Measurements from ENCODE around the gene HMCN2.
A peak's percentile ranks its signal among the peaks of the same experiment; 100 is the strongest.

The HMCN2 gene

DNA sequence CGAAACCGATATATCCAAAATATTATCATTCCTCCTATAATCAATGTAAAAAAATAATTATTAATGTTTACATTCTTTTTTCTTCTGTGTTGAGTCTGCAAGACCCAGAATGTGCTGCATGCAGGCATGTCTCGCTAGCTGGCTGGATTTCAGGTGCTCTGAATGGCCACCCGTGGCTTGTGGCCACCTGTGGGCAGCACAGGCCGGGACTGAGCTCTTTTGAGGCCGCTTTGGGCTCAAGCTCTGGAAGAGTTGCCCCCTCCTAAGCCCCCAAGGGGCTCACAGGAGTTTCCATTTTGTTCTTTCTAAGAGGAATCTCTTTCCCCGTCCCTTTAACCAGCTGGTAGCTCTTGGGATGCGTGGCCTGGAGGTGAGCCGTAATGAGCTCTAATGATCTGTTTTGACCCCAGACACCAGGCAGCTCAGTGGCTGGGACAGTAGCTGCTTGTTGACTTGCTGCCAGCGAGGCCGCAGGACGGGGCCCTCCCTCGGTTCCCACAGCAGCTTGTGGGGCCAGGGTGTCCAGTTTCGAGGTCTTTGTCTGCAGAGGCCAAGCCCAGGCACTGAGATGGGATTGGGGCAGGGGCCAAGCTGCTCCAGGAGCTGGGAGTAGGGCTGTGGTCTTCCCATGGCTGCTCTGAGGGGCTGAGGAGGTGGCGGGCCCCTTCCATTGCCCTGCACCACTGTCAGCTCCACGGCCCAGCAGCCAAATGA is 200.0 kb downstream of the HMCN2 start:
- Histone ChIP-seq H3K36me3 (ENCODE audit: control insufficient read depth, insufficient read depth, low read length) (peaks cover 24% of the 10 kb centered on the region), H3K27me3 (ENCODE audit: control insufficient read depth, insufficient read depth, low read length) (no peaks in the 10 kb centered on the region), H3K4me3 (ENCODE audit: low read depth, low read length) (no peak overlapping the region), H3K27ac (ENCODE audit: low read depth, low read length) (no peak overlapping the region), H3K9me3 (ENCODE audit: control insufficient read depth, insufficient read depth, low read length) (no peaks in the 10 kb centered on the region), H3K4me1 (ENCODE audit: control insufficient read depth, insufficient read depth, low read length) (peaks cover 4% of the 10 kb centered on the region; the same call in 1 of the 2 replicates), H3K9ac (ENCODE audit: low read depth, low read length) (no peak overlapping the region)

DNA sequence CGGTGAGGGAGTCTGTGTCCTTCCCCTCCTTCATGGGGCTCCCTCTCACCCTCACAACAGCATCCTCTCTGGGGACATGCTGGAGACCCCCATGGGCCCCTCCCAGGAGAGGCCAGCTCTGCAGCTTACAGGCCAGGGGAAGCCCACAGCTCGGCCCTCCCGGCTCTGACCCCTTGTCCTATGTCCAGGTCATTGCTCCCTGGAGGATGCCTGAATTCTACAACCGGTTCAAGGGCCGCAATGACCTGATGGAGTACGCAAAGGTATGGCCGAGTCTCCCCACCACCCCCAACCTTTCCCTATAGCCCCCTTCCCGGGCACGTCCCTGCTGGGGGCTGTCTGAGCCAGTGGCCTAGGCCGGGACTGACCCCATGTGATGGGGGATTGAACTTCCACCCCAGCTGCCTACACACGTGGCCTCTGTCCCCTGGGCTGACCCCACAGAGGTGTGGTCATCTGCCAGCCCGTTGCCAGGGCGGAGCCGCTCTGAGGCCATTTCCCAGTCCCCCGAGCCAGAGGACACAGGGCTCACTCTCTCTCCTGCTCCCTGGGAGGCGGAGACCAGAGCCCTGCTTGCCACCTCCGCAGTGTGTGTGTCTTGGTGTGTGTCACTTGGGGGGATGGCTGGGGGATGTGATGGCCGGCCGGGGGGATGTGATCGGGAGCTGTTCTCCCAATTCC is 201.1 kb downstream of the HMCN2 start:
- Histone ChIP-seq H3K9me3 (ENCODE audit: control insufficient read depth, insufficient read depth, low read length) (no peaks in the 10 kb centered on the region), H3K36me3 (ENCODE audit: control insufficient read depth, insufficient read depth, low read length) (peaks cover 28% of the 10 kb centered on the region), H3K27ac (ENCODE audit: low read depth, low read length) (no peak overlapping the region), H3K9ac (ENCODE audit: low read depth, low read length) (no peak overlapping the region), H3K27me3 (ENCODE audit: control insufficient read depth, insufficient read depth, low read length) (no peaks in the 10 kb centered on the region), H3K4me1 (ENCODE audit: control insufficient read depth, insufficient read depth, low read length) (peaks cover 5% of the 10 kb centered on the region; the same call in 1 of the 2 replicates), H3K4me3 (ENCODE audit: low read depth, low read length) (no peak overlapping the region)

DNA sequence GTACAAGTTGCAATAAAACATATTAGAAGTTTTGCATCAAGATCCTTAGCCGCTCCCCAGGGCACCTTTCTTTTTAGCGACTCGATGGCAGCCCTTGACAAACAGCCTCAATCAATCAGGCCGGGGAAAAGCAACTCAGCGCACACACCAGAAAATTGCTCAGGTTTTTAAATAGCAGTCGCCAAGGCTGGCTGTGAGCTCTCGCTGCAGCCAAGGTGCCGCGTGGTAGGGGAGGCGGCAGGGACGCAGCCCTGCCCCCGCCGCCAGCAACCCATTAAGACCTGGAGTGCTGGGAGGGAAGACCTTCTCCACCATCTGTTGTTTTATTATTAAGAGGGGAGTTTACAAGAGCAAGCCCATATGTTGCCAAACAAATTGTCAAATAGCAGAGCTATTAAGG is 201.8 kb downstream of the HMCN2 start:
- no peaks in the 10 kb centered on the region for H3K9me3 ChIP-seq (ENCODE audit: control insufficient read depth, insufficient read depth, low read length)
- H3K36me3 ChIP-seq (ENCODE audit: control insufficient read depth, insufficient read depth, low read length): peaks cover 28% of the 10 kb centered on the region
- H3K9ac ChIP-seq (ENCODE audit: low read depth, low read length): 0 out of 2 replicates have a peak overlapping the region, but pooled peaks have one; percentile 4
- H3K27ac ChIP-seq (ENCODE audit: low read depth, low read length): no peak overlapping the region
- no peak overlapping the region for H3K4me3 ChIP-seq (ENCODE audit: low read depth, low read length)
- H3K27me3 ChIP-seq (ENCODE audit: control insufficient read depth, insufficient read depth, low read length): no peaks in the 10 kb centered on the region
- H3K4me1 ChIP-seq (ENCODE audit: control insufficient read depth, insufficient read depth, low read length): peaks cover 8% of the 10 kb centered on the region; the same call in 1 of the 2 replicates

DNA sequence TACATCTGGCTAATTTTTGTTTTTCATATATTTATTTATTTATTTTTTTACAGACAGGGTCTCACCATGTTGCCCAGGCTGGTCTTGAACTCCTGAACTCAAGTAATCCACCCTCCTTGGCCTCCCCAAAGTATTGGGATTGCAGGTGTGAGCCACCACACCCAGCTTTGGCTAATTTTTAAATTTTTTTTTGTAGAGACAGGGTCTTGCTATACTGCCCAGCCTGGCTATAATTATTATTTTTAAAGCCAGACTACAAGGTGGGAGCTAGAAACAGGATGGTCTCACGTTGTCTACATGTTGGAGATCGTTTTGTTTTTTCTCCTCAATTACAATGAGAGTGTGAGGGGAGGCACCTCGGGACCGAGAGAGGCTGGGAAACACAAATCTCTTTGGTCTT is 203.0 kb downstream of the HMCN2 start:
- Histone ChIP-seq H3K4me1 (ENCODE audit: control insufficient read depth, insufficient read depth, low read length) (peaks cover 18% of the 10 kb centered on the region), H3K27ac (ENCODE audit: low read depth, low read length) (no peak overlapping the region), H3K36me3 (ENCODE audit: control insufficient read depth, insufficient read depth, low read length) (peaks cover 28% of the 10 kb centered on the region; the same call in 1 of the 2 replicates), H3K27me3 (ENCODE audit: control insufficient read depth, insufficient read depth, low read length) (no peaks in the 10 kb centered on the region), H3K4me3 (ENCODE audit: low read depth, low read length) (no peak overlapping the region), H3K9me3 (ENCODE audit: control insufficient read depth, insufficient read depth, low read length) (no peaks in the 10 kb centered on the region), H3K9ac (ENCODE audit: low read depth, low read length) (no peak overlapping the region)

DNA sequence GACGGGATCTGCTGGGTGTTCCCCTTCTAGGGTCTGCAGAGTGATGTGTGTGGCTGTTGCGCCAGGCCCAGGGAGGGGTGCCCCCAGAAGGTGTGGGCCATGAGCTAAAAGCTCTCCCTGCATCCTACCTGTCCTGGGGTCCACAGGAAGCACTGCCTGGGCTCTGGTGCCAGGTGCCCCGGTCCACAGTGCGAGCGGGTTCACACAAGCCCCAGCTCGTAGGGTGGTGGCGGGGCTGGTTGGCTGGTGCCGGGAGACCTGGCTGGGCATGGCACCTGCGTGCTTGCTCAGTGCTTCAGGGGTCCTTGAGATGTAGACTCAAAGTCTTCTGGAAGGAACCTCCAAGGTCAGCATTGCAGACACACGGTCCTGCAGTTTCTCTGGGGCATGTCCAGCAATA is 204.7 kb downstream of the HMCN2 start:
- H3K27ac ChIP-seq (ENCODE audit: low read depth, low read length): no peak overlapping the region
- peaks cover 27% of the 10 kb centered on the region for H3K4me1 ChIP-seq (ENCODE audit: control insufficient read depth, insufficient read depth, low read length)
- no peaks in the 10 kb centered on the region for H3K9me3 ChIP-seq (ENCODE audit: control insufficient read depth, insufficient read depth, low read length)
- H3K36me3 ChIP-seq (ENCODE audit: control insufficient read depth, insufficient read depth, low read length): peaks cover 17% of the 10 kb centered on the region; the same call in 1 of the 2 replicates
- H3K9ac ChIP-seq (ENCODE audit: low read depth, low read length): no peak overlapping the region
- no peak overlapping the region for H3K4me3 ChIP-seq (ENCODE audit: low read depth, low read length)
- H3K27me3 ChIP-seq (ENCODE audit: control insufficient read depth, insufficient read depth, low read length): no peaks in the 10 kb centered on the region

DNA sequence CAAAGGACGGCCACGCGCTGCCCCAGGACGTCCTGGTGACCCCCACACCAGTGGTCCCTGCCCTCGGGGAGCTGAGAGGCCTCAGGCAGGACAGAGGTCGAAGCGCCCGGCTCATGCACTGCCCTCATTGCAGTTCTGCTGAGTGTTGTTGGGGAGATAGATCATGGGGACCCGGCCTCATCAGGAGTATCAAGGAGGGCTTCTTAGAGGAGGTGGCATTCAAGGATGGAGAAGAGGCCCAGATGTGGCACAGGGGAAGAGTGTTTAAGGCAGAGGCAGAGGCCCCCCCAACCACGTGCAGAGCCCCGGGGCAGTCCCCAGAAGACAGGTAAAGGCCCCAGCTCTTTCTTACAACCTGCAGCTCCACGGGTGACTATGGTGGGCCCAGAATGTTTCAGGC is 205.4 kb downstream of the HMCN2 start:
- Histone ChIP-seq H3K4me3 (ENCODE audit: low read depth, low read length) (no peak overlapping the region), H3K4me1 (ENCODE audit: control insufficient read depth, insufficient read depth, low read length) (peaks cover 27% of the 10 kb centered on the region), H3K27ac (ENCODE audit: low read depth, low read length) (no peak overlapping the region), H3K36me3 (ENCODE audit: control insufficient read depth, insufficient read depth, low read length) (peaks cover 17% of the 10 kb centered on the region; the same call in 1 of the 2 replicates), H3K9me3 (ENCODE audit: control insufficient read depth, insufficient read depth, low read length) (no peaks in the 10 kb centered on the region), H3K27me3 (ENCODE audit: control insufficient read depth, insufficient read depth, low read length) (no peaks in the 10 kb centered on the region), H3K9ac (ENCODE audit: low read depth, low read length) (no peak overlapping the region)

DNA sequence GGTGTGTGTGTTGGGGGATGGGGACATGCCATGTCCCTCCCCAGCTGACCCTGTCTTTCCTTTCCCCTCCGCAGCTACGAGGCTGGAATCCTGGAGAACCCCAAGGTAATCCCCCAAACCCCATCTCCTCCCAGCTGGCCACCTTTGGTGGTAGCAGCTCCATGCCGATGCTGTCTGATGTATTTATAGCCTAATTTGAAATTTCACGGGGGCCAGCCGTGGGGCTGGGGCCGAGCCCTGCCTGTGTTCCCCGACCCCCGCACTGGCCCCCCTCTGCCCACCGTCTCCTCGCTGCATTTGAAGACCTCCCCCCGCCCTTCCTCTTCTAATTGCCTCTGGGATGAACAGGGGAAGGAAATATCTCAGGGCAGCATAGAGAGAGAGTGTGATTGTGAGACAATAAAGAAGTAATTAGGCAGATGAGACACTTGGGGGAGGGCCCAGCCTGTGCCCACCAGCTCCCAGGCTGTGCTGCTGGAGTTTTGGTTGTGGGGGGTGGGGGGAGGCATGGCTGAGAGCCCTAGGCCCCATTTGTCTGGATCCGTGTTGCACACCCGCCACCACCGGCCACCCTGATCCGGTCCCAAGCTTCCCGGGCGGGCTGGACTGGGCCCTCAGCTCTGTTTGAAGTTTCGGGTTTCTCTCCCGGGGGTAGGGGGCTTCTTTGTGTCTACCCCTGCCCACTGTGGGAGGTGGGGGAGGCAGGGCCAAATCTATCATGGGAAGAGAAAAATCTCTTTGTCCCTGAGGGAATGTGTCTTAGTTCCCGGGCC is 206.0 kb downstream of the HMCN2 start:
- Histone ChIP-seq H3K9ac (ENCODE audit: low read depth, low read length) (no peak overlapping the region), H3K36me3 (ENCODE audit: control insufficient read depth, insufficient read depth, low read length) (0 out of 2 replicates have a peak, but pooled peaks cover 11% of the 10 kb centered on the region), H3K27ac (ENCODE audit: low read depth, low read length) (peak overlapping the region; percentile 57), H3K4me1 (ENCODE audit: control insufficient read depth, insufficient read depth, low read length) (peaks cover 27% of the 10 kb centered on the region), H3K27me3 (ENCODE audit: control insufficient read depth, insufficient read depth, low read length) (no peaks in the 10 kb centered on the region), H3K9me3 (ENCODE audit: control insufficient read depth, insufficient read depth, low read length) (no peaks in the 10 kb centered on the region), H3K4me3 (ENCODE audit: low read depth, low read length) (no peak overlapping the region)

DNA sequence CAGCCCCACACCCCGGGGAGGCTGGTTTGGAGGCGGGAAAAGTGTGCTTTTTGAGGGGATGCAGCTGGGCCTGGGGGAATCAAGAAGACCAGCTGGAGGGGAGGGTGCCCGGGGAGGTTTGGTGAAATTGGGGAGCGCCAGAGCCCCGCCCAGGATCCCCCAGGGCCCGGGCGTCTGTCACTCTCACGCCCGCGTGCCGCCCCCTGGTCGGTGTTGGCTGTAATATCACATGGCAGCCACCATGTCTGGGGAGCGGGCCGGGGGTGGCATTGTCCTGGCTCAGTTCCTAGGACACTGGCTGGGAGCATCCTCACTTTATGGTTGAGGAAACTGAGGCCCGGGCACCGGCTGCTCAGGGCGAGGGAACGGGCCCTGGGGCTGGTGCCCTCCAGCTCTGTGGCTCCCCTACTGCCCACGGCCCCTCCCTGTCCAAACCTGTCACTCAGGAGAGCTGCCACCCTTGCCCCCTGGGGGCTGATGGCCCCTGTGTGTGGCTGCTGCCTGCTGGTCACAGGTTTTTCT is 206.7 kb downstream of the HMCN2 start:
- Histone ChIP-seq H3K36me3 (ENCODE audit: control insufficient read depth, insufficient read depth, low read length) (0 out of 2 replicates have a peak, but pooled peaks cover 9% of the 10 kb centered on the region), H3K9me3 (ENCODE audit: control insufficient read depth, insufficient read depth, low read length) (no peaks in the 10 kb centered on the region), H3K27ac (ENCODE audit: low read depth, low read length) (peak overlapping the region; percentile 57), H3K27me3 (ENCODE audit: control insufficient read depth, insufficient read depth, low read length) (no peaks in the 10 kb centered on the region), H3K9ac (ENCODE audit: low read depth, low read length) (no peak overlapping the region), H3K4me3 (ENCODE audit: low read depth, low read length) (no peak overlapping the region), H3K4me1 (ENCODE audit: control insufficient read depth, insufficient read depth, low read length) (peaks cover 24% of the 10 kb centered on the region)

DNA sequence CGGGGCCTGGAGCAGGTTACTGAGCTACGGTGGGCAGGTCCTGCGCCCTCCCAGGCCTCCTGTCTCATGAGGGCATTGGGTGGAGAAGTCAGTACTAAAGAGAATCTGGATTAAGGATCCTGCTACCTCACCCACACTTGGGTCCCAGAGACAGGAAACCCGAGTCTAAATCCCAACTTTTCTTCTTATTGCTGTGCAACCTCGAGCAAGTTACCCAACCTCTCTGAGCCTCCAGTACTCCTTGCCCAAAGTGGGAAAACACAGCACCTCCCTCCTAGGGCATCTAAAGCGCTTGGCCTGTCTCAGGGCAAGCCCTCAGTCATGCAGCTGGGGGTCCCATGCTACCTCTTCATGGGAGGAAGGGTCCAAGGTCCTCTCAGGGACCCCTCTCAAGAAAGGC is 207.4 kb downstream of the HMCN2 start:
- Histone ChIP-seq H3K27me3 (ENCODE audit: control insufficient read depth, insufficient read depth, low read length) (no peaks in the 10 kb centered on the region), H3K9me3 (ENCODE audit: control insufficient read depth, insufficient read depth, low read length) (no peaks in the 10 kb centered on the region), H3K4me3 (ENCODE audit: low read depth, low read length) (no peak overlapping the region), H3K9ac (ENCODE audit: low read depth, low read length) (no peak overlapping the region), H3K36me3 (ENCODE audit: control insufficient read depth, insufficient read depth, low read length) (peaks cover 11% of the 10 kb centered on the region; the same call in 1 of the 2 replicates), H3K4me1 (ENCODE audit: control insufficient read depth, insufficient read depth, low read length) (peaks cover 23% of the 10 kb centered on the region), H3K27ac (ENCODE audit: low read depth, low read length) (no peak overlapping the region)

DNA sequence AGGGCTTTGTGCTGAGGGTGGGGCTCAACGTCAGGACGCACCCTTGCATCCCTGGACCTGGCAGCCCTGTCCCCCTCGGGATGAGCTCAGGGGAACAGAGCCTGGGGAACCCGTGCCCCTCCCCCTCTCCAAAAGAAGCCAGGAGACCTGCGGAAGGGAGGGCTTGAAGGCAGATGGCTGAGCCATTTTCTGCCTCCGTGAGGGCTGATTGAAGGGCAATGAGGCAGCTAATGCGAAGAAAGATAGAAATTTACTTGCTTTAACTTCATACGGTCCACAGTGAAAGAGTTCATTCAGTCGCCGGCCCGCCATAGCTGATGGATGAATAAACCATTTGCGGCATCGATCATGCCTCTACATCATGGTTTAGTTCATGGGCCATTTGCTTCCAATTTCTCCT is 208.0 kb downstream of the HMCN2 start:
- Histone ChIP-seq H3K4me3 (ENCODE audit: low read depth, low read length) (no peak overlapping the region), H3K4me1 (ENCODE audit: control insufficient read depth, insufficient read depth, low read length) (peaks cover 23% of the 10 kb centered on the region), H3K36me3 (ENCODE audit: control insufficient read depth, insufficient read depth, low read length) (peaks cover 11% of the 10 kb centered on the region; the same call in 1 of the 2 replicates), H3K27me3 (ENCODE audit: control insufficient read depth, insufficient read depth, low read length) (no peaks in the 10 kb centered on the region), H3K27ac (ENCODE audit: low read depth, low read length) (peak overlapping the region; percentile 54), H3K9me3 (ENCODE audit: control insufficient read depth, insufficient read depth, low read length) (no peaks in the 10 kb centered on the region), H3K9ac (ENCODE audit: low read depth, low read length) (no peak overlapping the region)

All from HUES48 (cell line).